GM12878 (cell line): ENCODE results near the gene SPTAN1. TPM values are rescaled to one million over a fixed set of nuclear protein-coding genes. Genes with fewer than 3 reads are reported as not detected.

Source experiments
- ASH2L ChIP-seq: fragments of 300-600, 200-600 bp; sonication (generic); IDR thresholded peaks from 2 replicates; pipeline ENCODE4 v1.6.1; 2017; ENCODE audit warnings: low read depth, mild to moderate bottlenecking, borderline replicate concordance
- BCLAF1 ChIP-seq: fragments of 450-650 bp; IDR thresholded peaks from 2 replicates; pipeline ENCODE4 v1.6.1; 2017; ENCODE audit warnings: antibody characterized with exemption, mild to moderate bottlenecking, moderate library complexity
- CEBPZ ChIP-seq: fragments of 150-350 bp; IDR thresholded peaks from 2 replicates; pipeline ENCODE4 v1.6.1; 2016; ENCODE audit warnings: low read depth, low read length
- CHD4 ChIP-seq: fragments of 200-600 bp; sonication (generic); IDR thresholded peaks from 2 replicates; pipeline ENCODE4 v1.6.1; 2016; ENCODE audit warnings: mild to moderate bottlenecking
- E4F1 ChIP-seq: fragments of 450-650 bp; IDR thresholded peaks from 2 replicates; pipeline ENCODE4 v1.6.1; 2018; ENCODE audit warnings: borderline replicate concordance, mild to moderate bottlenecking; ENCODE audit not compliant: partially characterized antibody
- EGR1 ChIP-seq, 2 experiments: IDR thresholded peaks; 1 replicate in 1 of 2; 2 replicates in 1 of 2; pipeline ENCODE4 v1.6.1; 2011 to 2012; ENCODE audit warnings: low read depth in 2 of 2, low read length in 2 of 2, borderline replicate concordance in 1 of 2, mild to moderate bottlenecking in 1 of 2, moderate library complexity in 1 of 2
- HDAC6 ChIP-seq: fragments of 200-600 bp; sonication (generic); IDR thresholded peaks from one replicate; pipeline ENCODE4 v1.8.0; 2017; ENCODE audit warnings: antibody characterized with exemption; ENCODE audit not compliant: unreplicated experiment
- PRDM15 ChIP-seq: fragments of 450-650 bp; formaldehyde crosslinking; IDR thresholded peaks from 2 replicates; pipeline ENCODE4 v1.4.0; 2020; ENCODE audit warnings: mild to moderate bottlenecking, moderate library complexity
- SIN3A ChIP-seq: IDR thresholded peaks from 2 replicates; pipeline ENCODE4 v1.6.1; 2012; ENCODE audit warnings: low read depth, low read length, improper control_type of control experiment
- SMARCA5 ChIP-seq: fragments of 450-650 bp; IDR thresholded peaks from 2 replicates; pipeline ENCODE4 v1.6.1; 2017; ENCODE audit warnings: mild to moderate bottlenecking
- TCF3 ChIP-seq: IDR thresholded peaks from 2 replicates; pipeline ENCODE4 v1.6.1; 2012; ENCODE audit warnings: low read depth, mild to moderate bottlenecking, low read length, borderline replicate concordance; ENCODE audit not compliant: insufficient read depth
- TCF7 ChIP-seq: IDR thresholded peaks from 2 replicates; pipeline ENCODE4 v1.6.1; 2014; ENCODE audit warnings: antibody characterized with exemption, borderline replicate concordance
- USF1 ChIP-seq: IDR thresholded peaks from 2 replicates; pipeline ENCODE4 v1.6.1; 2011; ENCODE audit warnings: borderline replicate concordance, low read depth, mild to moderate bottlenecking, moderate library complexity, mixed read lengths, low read length; ENCODE audit not compliant: insufficient read depth; ENCODE audit errors: extremely low read length
- polyA plus RNA-seq, 11 experiments: library from polyadenylated mRNA; depleted of rRNA in 4 of 11; unstranded in 6 of 11; stranded (reverse) in 5 of 11; fragments of >200 nt; fragmentation: Nextera tagmentation in 4 of 11; fragmentation: Illumina TruSeq in 1 of 11; extraction: Ambion mirVana in 4 of 11; extraction: Trizol in 1 of 11; gene quantifications; 1 replicate in 1 of 11; 2 replicates in 10 of 11; pipeline versions ENCODE4 v1.2.1 to v1.2.3, GENCODE V29; 2011 to 2016; ENCODE audit warnings: inconsistent platforms in 2 of 11, missing spikeins in 2 of 11, low read depth in 1 of 11
- total RNA-seq, 4 experiments: library from RNA; depleted of rRNA in 3 of 4; stranded (reverse); fragments of >200 nt in 3 of 4; fragmentation: Illumina TruSeq in 1 of 4; extraction: Trizol in 1 of 4; gene quantifications; 2 replicates each; pipeline versions ENCODE4 v1.2.1 to v1.2.3, GENCODE V29; 2013 to 2021

The SPTAN1 gene
- total and polyA plus RNA-seq, 10 of the 15 experiments (the other 5 are each of a cell fraction or from before 2014, with no cell fraction given), result 18.7 to 156 (median 73.6) TPM

GRCh38 chr9:128504485-128505413 is 47.6 kb upstream of the SPTAN1 start, which contains the start of gene GLE1 (continued):
- TF ChIP-seq CHD4 (no peak), USF1 (no peak), PRDM15 (CRISPR knock-in tag) (no peak), SIN3A (peak; percentile 89; the same call in 1 of the 2 replicates), TCF7 (no peak), ASH2L (no peak), TCF3 (no peak), HDAC6 (no peak), BCLAF1 (no peak), SMARCA5 (peak; percentile 69; the same call in 1 of the 2 replicates), E4F1 (peak; percentile 49), CEBPZ (no peak), EGR1 (IDR thresholded peaks at IDR 0.05; ENCODE audit: borderline replicate concordance in 1 of 2, low read depth in 2 of 2, low read length in 2 of 2) (no peak)
